IMR-90 (cell line): Measurements from ENCODE around the gene PLEKHO2. TPM values are rescaled to one million over a fixed set of nuclear protein-coding genes. Genes with fewer than 3 reads are reported as not detected.

Source experiments
- ATAC-seq: fragments of 200-7000 bp; cut with Tn5 transposase; 2 replicates; pipeline ENCODE4 v1.9.1; 2020; ENCODE audit warnings: low read depth, mild to moderate bottlenecking, moderate library complexity
- BruUV-seq: library from RNA; stranded (reverse); fragments of 400-500 nt; replicated peaks from 2 replicates; lab custom pipeline; 2021; lab: Mats Ljungman, UMichigan
- CTCF ChIA-PET: fragments of 300-600 bp; formaldehyde crosslinking; extraction: SDS; loops from one replicate; lab custom pipeline; 2021; ENCODE audit warnings: antibody characterized with exemption; lab: Yijun Ruan, JAX
- POLR2A ChIA-PET: fragments of 300-600 bp; sonication (Branson Sonifier 250); formaldehyde crosslinking; loops from one replicate; lab custom pipeline; 2022; ENCODE audit warnings: antibody characterized with exemption; ENCODE audit not compliant: unreplicated experiment; lab: Charles Lee
- DNase-seq: peaks from one replicate; pipeline ENCODE4 v3.0.0; 2013
- H2AFZ ChIP-seq: replicated peaks from 2 replicates; pipeline ENCODE3; 2013; ENCODE audit warnings: low read length, mild to moderate bottlenecking; ENCODE audit not compliant: poor library complexity
- H2AK5ac ChIP-seq: 2 replicates; pipeline ENCODE4 v1.6.1; 2013; ENCODE audit warnings: low read depth, low read length, inconsistent platforms
- H2AK9ac ChIP-seq: replicated peaks from 2 replicates; pipeline ENCODE3; 2013; ENCODE audit warnings: mild to moderate bottlenecking, low read depth, low read length, moderate library complexity; ENCODE audit not compliant: poor library complexity
- H2BK120ac ChIP-seq: 2 replicates; pipeline ENCODE4 v1.6.1; 2013; ENCODE audit warnings: low read depth, low read length, inconsistent platforms
- H2BK15ac ChIP-seq: 3 replicates; pipeline ENCODE4 v1.6.1; 2013; ENCODE audit warnings: low read depth, low read length, inconsistent platforms
- H2BK20ac ChIP-seq: 2 replicates; pipeline ENCODE4 v1.6.1; 2013; ENCODE audit warnings: low read depth, mild to moderate bottlenecking, inconsistent platforms, low read length, moderate library complexity
- H2BK5ac ChIP-seq: 2 replicates; pipeline ENCODE4 v1.6.1; 2013; ENCODE audit warnings: mild to moderate bottlenecking, low read depth, low read length, inconsistent platforms; ENCODE audit not compliant: poor library complexity, severe bottlenecking
- H3K14ac ChIP-seq: replicated peaks from 2 replicates; pipeline ENCODE4 v1.6.1; 2013; ENCODE audit warnings: low read depth, low read length, inconsistent platforms
- H3K18ac ChIP-seq: 2 replicates; pipeline ENCODE4 v1.6.1; 2013; ENCODE audit warnings: low read depth, low read length, control low read depth
- H3K23ac ChIP-seq: 2 replicates; pipeline ENCODE4 v1.6.1; 2013; ENCODE audit warnings: low read depth, low read length, inconsistent platforms
- H3K27ac ChIP-seq: 2 replicates; pipeline ENCODE4 v1.5.1; 2013; ENCODE audit warnings: mild to moderate bottlenecking, control low read depth, low read length; ENCODE audit not compliant: insufficient read depth
- H3K27me3 ChIP-seq: 2 replicates; pipeline ENCODE4 v1.6.1; 2013; ENCODE audit warnings: low read length; ENCODE audit not compliant: control insufficient read depth, insufficient read depth
- H3K36me3 ChIP-seq: 2 replicates; pipeline ENCODE4 v1.6.1; 2013; ENCODE audit warnings: low read length, mixed read lengths; ENCODE audit not compliant: control insufficient read depth, insufficient read depth
- H3K4ac ChIP-seq: 2 replicates; pipeline ENCODE4 v1.6.1; 2013; ENCODE audit warnings: low read depth, low read length, inconsistent platforms
- H3K4me1 ChIP-seq: 2 replicates; pipeline ENCODE4 v1.6.1; 2013; ENCODE audit warnings: low read length, mixed read lengths; ENCODE audit not compliant: control insufficient read depth, insufficient read depth
- H3K4me2 ChIP-seq: 2 replicates; pipeline ENCODE4 v1.6.1; 2013; ENCODE audit warnings: low read depth, mild to moderate bottlenecking, control low read depth, low read length, moderate library complexity
- H3K4me3 ChIP-seq: 2 replicates; pipeline ENCODE4 v1.5.1; 2013; ENCODE audit warnings: low read depth, mild to moderate bottlenecking, control low read depth, low read length, moderate library complexity; ENCODE audit not compliant: insufficient read depth
- H3K56ac ChIP-seq: 2 replicates; pipeline ENCODE4 v1.6.1; 2013; ENCODE audit warnings: low read length, inconsistent platforms; ENCODE audit not compliant: insufficient read depth; ENCODE audit errors: extremely low read depth
- H3K79me1 ChIP-seq, 2 experiments: 2 replicates each; pipeline ENCODE4 v1.6.1; 2013; ENCODE audit warnings: low read length in 2 of 2, inconsistent platforms in 1 of 2, low read depth in 1 of 2
- H3K9ac ChIP-seq: 2 replicates; pipeline ENCODE4 v1.6.1; 2013; ENCODE audit warnings: low read depth, low read length, control low read depth
- H3K9me1 ChIP-seq: 2 replicates; pipeline ENCODE4 v1.6.1; 2013; ENCODE audit warnings: low read length, inconsistent platforms; ENCODE audit not compliant: insufficient read depth
- H3K9me3 ChIP-seq: 2 replicates; pipeline ENCODE4 v1.6.1; 2013; ENCODE audit warnings: low read length; ENCODE audit not compliant: control insufficient read depth, insufficient read depth
- H4K20me1 ChIP-seq: 2 replicates; pipeline ENCODE4 v1.6.1; 2013; ENCODE audit warnings: low read length, inconsistent platforms; ENCODE audit not compliant: insufficient read depth
- H4K5ac ChIP-seq: 2 replicates; pipeline ENCODE4 v1.6.1; 2013; ENCODE audit warnings: mild to moderate bottlenecking, low read depth, low read length, control low read depth
- H4K8ac ChIP-seq, 2 experiments: 2 replicates each; pipeline ENCODE4 v1.6.1; 2013; ENCODE audit warnings: low read depth in 2 of 2, low read length in 2 of 2, control low read depth in 1 of 2, inconsistent platforms in 1 of 2
- H4K91ac ChIP-seq: 2 replicates; pipeline ENCODE4 v1.6.1; 2013; ENCODE audit warnings: low read depth, low read length, inconsistent platforms; ENCODE audit not compliant: insufficient read depth
- CEBPB ChIP-seq: IDR thresholded peaks from 2 replicates; pipeline ENCODE4 v1.6.1; 2012; ENCODE audit warnings: low read depth, low read length, improper control_type of control experiment
- CHD1 ChIP-seq: IDR thresholded peaks from 2 replicates; pipeline ENCODE4 v1.6.1; 2012; ENCODE audit warnings: low read depth, low read length, improper control_type of control experiment
- MAFK ChIP-seq: IDR thresholded peaks from 2 replicates; pipeline ENCODE4 v1.6.1; 2012; ENCODE audit warnings: low read depth, low read length, improper control_type of control experiment
- RAD21 ChIP-seq: IDR thresholded peaks from 2 replicates; pipeline ENCODE4 v1.6.1; 2012; ENCODE audit warnings: low read length, improper control_type of control experiment
- WGBS, 2 experiments: methylation state at CpG; one replicate each; pipeline versions ENCODE4 v1.1.5 to v1.1.7; 2013; ENCODE audit warnings: missing lambda C conversion rate in 2 of 2; ENCODE audit not compliant: insufficient read length in 1 of 2; ENCODE audit errors: extremely low coverage in 2 of 2; 5-methylcytosine and 5-hydroxymethylcytosine counted together
- dilution Hi-C: fragments of 300-500 bp; cut with HindIII; formaldehyde crosslinking; loops from one replicate; pipeline ENCODE4 v1.14.3; 2018; ENCODE audit warnings: low sequenced_read_pairs; ENCODE audit not compliant: unreplicated experiment
- in situ Hi-C: fragments of 300-500 bp; cut with MboI; formaldehyde crosslinking; loops from 3 replicates; pipeline ENCODE4 v1.14.3; 2019; ENCODE audit warnings: low sequenced_read_pairs, inconsistent platforms, mixed read lengths
- intact Hi-C: fragments of 100-400 bp; cut with micrococcal nuclease; formaldehyde crosslinking; loops from 2 replicates; pipeline ENCODE4 v1.10.0; 2022
- polyA plus RNA-seq, 3 experiments: library from polyadenylated mRNA; depleted of rRNA; stranded (reverse); fragments of >200 nt; gene quantifications; 2 replicates each; pipeline ENCODE4 v1.2.3, GENCODE V29; 2012; ENCODE audit warnings: low replicate concordance in 1 of 3
- total RNA-seq: library from RNA; depleted of rRNA; stranded (reverse); fragments of >200 nt; gene quantifications from 2 replicates; pipeline ENCODE4 v1.2.3, GENCODE V29; 2012
- TF ChIP-seq, protein P1 (sequence below): conservative IDR thresholded peaks from 2 replicates; pipeline ENCODE4 v1.5.1; 2012; ENCODE audit warnings: mild to moderate bottlenecking, low read depth, low read length, improper control_type of control experiment

The PLEKHO2 gene
- total and polyA plus RNA-seq, 2 of the 4 experiments (the other 2 are of a cell fraction) = 19.0 to 22.5 TPM

GRCh38 chr15:64844576-64845145, 2.9 kb downstream of the PLEKHO2 start:
- dilution Hi-C loops = no loop called here
- H3K9ac ChIP-seq = peak overlapping the region; percentile 62
- peak overlapping the region; percentile 20 for H2BK120ac ChIP-seq
- peak overlapping the region; percentile 75 for H2AK5ac ChIP-seq
- peak overlapping the region; percentile 44; the same call in 1 of the 2 replicates for H4K91ac ChIP-seq
- H3K4me3 ChIP-seq = peak overlapping the region; percentile 83
- H2AFZ ChIP-seq = no peak overlapping the region
- H3K9me3 ChIP-seq = no peaks in the 10 kb centered on the region
- H3K9me1 ChIP-seq = peaks cover 39% of the 10 kb centered on the region
- WGBS, 2 experiments = no CpG with 5 or more reads among the region's 8 CpGs
- peak overlapping the region; percentile 78; the same call in 1 of the 2 replicates for H3K14ac ChIP-seq
- peak overlapping the region; percentile 10 for H3K18ac ChIP-seq
- peaks cover 18% of the 10 kb centered on the region for H3K36me3 ChIP-seq
- H3K27ac ChIP-seq = peak overlapping the region; percentile 74
- peaks cover 30% of the 10 kb centered on the region for H3K4me1 ChIP-seq
- H4K5ac ChIP-seq = no peak overlapping the region
- TF ChIP-seq CEBPB (no peak), CHD1 (no peak), MAFK (no peak), RAD21 (no peak)
- TF ChIP-seq, protein P1, sequence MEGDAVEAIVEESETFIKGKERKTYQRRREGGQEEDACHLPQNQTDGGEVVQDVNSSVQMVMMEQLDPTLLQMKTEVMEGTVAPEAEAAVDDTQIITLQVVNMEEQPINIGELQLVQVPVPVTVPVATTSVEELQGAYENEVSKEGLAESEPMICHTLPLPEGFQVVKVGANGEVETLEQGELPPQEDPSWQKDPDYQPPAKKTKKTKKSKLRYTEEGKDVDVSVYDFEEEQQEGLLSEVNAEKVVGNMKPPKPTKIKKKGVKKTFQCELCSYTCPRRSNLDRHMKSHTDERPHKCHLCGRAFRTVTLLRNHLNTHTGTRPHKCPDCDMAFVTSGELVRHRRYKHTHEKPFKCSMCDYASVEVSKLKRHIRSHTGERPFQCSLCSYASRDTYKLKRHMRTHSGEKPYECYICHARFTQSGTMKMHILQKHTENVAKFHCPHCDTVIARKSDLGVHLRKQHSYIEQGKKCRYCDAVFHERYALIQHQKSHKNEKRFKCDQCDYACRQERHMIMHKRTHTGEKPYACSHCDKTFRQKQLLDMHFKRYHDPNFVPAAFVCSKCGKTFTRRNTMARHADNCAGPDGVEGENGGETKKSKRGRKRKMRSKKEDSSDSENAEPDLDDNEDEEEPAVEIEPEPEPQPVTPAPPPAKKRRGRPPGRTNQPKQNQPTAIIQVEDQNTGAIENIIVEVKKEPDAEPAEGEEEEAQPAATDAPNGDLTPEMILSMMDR = no peak
- peak overlapping the region; percentile 23; the same call in 1 of the 3 replicates for H2BK15ac ChIP-seq
- POLR2A ChIA-PET = no interaction called here
- in situ Hi-C loops = loop anchor here (5.0 kb wide), 1 partner anchor 63 kb away; no protein-coding TSS in a partner anchor
- no peak overlapping the region for H2BK20ac ChIP-seq
- H3K79me1 ChIP-seq = peaks cover 4 to 76% of the 10 kb centered on the region in 2 experiments; a peak in 2 of 4 replicates
- intact Hi-C loops = loop anchor here (5.0 kb wide), 2 partner anchors 143 to 183 kb away; partner anchors contain the start of genes MTFMT and SPG21
- H3K56ac ChIP-seq = peak overlapping the region; percentile 47
- peak overlapping the region; percentile 46 for H3K4ac ChIP-seq
- peak overlapping the region; percentile 92 for H3K4me2 ChIP-seq
- no TSS peak for BruUV-seq
- peak overlapping the region; percentile 80 for H2AK9ac ChIP-seq
- peaks cover 68% of the 10 kb centered on the region for H4K20me1 ChIP-seq
- no peaks in the 10 kb centered on the region for H3K27me3 ChIP-seq
- no peak for ATAC-seq
- peak overlapping the region in 1 of 2 experiments; percentile 41; a peak in 2 of 4 replicates for H4K8ac ChIP-seq
- DNase-seq = no peak
- CTCF ChIA-PET = interaction anchor here (0.7 kb wide), 1 partner anchor 21 kb away, joined by 3 read pairs; no protein-coding TSS in a partner anchor
- H3K23ac ChIP-seq = peak overlapping the region; percentile 87
- H2BK5ac ChIP-seq = peak overlapping the region; percentile 57
